Measurements from ENCODE around the gene CGB1.
"Not testable (repeated sequence)": the region's sequence is repeated elsewhere in the genome, so short reads cannot be mapped to it uniquely, and the experiment has no call there.

DNA sequence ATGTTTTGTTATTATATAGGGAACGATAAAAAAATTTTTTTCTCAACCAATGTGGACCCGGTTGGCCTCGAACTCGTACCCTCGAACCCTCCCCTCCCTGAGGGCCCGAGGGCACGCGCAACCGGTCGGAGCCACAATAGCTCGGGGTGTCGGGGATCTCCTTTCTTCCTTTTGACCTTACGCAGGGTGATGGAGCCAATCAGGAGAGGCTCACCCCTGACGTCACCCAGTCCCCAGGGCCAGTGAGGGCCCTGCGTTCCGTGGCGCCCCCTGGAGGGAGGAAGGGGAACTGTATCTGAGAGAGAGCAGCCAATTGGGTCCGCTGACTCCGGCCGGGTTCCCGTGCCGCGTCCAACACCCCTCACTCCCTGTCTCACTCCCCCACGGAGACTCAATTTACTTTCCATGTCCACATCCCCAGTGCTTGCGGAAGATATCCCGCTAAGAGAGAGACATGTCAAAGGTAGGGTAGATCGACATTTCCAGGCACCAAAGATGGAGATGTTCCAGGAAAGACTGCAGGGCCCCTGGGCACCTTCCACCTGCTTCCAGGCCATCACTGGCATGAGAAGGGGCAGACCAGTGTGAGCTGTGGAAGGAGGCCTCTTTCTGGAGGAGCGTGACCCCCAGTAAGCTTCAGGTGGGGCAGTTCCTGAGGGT lies 4.9 kb downstream of the CGB1 start, which contains the start of gene CGB2:
- TF ChIP-seq, protein P1, sequence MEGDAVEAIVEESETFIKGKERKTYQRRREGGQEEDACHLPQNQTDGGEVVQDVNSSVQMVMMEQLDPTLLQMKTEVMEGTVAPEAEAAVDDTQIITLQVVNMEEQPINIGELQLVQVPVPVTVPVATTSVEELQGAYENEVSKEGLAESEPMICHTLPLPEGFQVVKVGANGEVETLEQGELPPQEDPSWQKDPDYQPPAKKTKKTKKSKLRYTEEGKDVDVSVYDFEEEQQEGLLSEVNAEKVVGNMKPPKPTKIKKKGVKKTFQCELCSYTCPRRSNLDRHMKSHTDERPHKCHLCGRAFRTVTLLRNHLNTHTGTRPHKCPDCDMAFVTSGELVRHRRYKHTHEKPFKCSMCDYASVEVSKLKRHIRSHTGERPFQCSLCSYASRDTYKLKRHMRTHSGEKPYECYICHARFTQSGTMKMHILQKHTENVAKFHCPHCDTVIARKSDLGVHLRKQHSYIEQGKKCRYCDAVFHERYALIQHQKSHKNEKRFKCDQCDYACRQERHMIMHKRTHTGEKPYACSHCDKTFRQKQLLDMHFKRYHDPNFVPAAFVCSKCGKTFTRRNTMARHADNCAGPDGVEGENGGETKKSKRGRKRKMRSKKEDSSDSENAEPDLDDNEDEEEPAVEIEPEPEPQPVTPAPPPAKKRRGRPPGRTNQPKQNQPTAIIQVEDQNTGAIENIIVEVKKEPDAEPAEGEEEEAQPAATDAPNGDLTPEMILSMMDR (tag by site-specific recombination; IDR thresholded peaks at IDR 0.05) = peak; percentile 49; the same call in 1 of the 2 replicates
- not testable (repeated sequence) for TF ChIP-seq ZNF654 (tag by site-specific recombination; IDR thresholded peaks at IDR 0.05; ENCODE audit: low read depth)
